Cardiac septum (tissue), 1 donor: ENCODE measurements around the gene FAM170B. TPM values are rescaled to one million over a fixed set of nuclear protein-coding genes. Genes with fewer than 3 reads are reported as not detected.

Experiments
- DNase-seq: peaks from one replicate; pipeline ENCODE4 v3.0.0-alpha.2; 2020; ENCODE audit warnings: low spot score
- intact Hi-C: fragments of 100-400 bp; cut with DNase I; formaldehyde crosslinking; loops from one replicate; pipeline ENCODE4 v1.14.0; 2022
- total RNA-seq: library from RNA; stranded (reverse); fragmentation: NEBNext Ultra II Directional; extraction: Animal tissue kit (Norgen Biotek cat#: 25700); gene quantifications from one replicate; pipeline ENCODE4 v1.2.1, GENCODE V29; 2021
- donor health status: DM: no; HTN: no; CAD: no.

The FAM170B gene
- total RNA-seq, 1 donor from 2014 or later: not detected

GRCh38 chr10:49157229-49157628, 23.4 kb upstream of the FAM170B start:
- no peak for DNase-seq
- intact Hi-C loops: no loop called here

- intact Hi-C loops: no loop called here
- no peak for DNase-seq
These were observed 20.8 kb upstream of the FAM170B start for GRCh38 chr10:49154641-49155040.

GRCh38 chr10:49153971-49154370, 20.1 kb upstream of the FAM170B start:
- no peak for DNase-seq
- intact Hi-C loops: no loop called here

- intact Hi-C loops: no loop called here
- DNase-seq: no peak
These were observed 19.3 kb upstream of the FAM170B start for GRCh38 chr10:49153115-49153514.

- DNase-seq: no peak
- intact Hi-C loops: no loop called here
These were observed 18.8 kb upstream of the FAM170B start for GRCh38 chr10:49152663-49153062.

- intact Hi-C loops: no loop called here
- no peak for DNase-seq
These were observed 18.2 kb upstream of the FAM170B start for GRCh38 chr10:49152037-49152436.

- intact Hi-C loops: no loop called here
- DNase-seq: no peak
These were observed 17.7 kb upstream of the FAM170B start for GRCh38 chr10:49151481-49151880.

- intact Hi-C loops: no loop called here
- no peak for DNase-seq
These were observed 17.2 kb upstream of the FAM170B start for GRCh38 chr10:49151025-49151445.

GRCh38 chr10:49150426-49150825, 16.6 kb upstream of the FAM170B start:
- no peak for DNase-seq
- intact Hi-C loops: no loop called here

- no peak for DNase-seq
- intact Hi-C loops: no loop called here
These were observed 16.1 kb upstream of the FAM170B start for GRCh38 chr10:49149881-49150280.

- DNase-seq: no peak
- intact Hi-C loops: no loop called here
These were observed 10.4 kb upstream of the FAM170B start for GRCh38 chr10:49144058-49144720.

- intact Hi-C loops: no loop called here
- DNase-seq: no peak
These were observed 9.4 kb upstream of the FAM170B start for GRCh38 chr10:49143249-49143648.

- intact Hi-C loops: no loop called here
- DNase-seq: no peak
These were observed 7.9 kb upstream of the FAM170B start for GRCh38 chr10:49141541-49142332.

- intact Hi-C loops: no loop called here
- DNase-seq: no peak
These were observed 6.7 kb upstream of the FAM170B start for GRCh38 chr10:49140304-49141177.

GRCh38 chr10:49139846-49140195, 6.0 kb upstream of the FAM170B start:
- intact Hi-C loops: no loop called here
- no peak for DNase-seq

- DNase-seq: no peak
- intact Hi-C loops: no loop called here
These were observed 5.4 kb upstream of the FAM170B start for GRCh38 chr10:49139028-49139845.

- intact Hi-C loops: no loop called here
- no peak for DNase-seq
These were observed 4.6 kb upstream of the FAM170B start for GRCh38 chr10:49138361-49138891.

GRCh38 chr10:49136525-49136924, 2.7 kb upstream of the FAM170B start:
- intact Hi-C loops: no loop called here
- no peak for DNase-seq

GRCh38 chr10:49135575-49136313, 1.9 kb upstream of the FAM170B start:
- intact Hi-C loops: no loop called here

More at GRCh38 chr10:49135575-49136313, 1.9 kb upstream of the FAM170B start:
- no peak for DNase-seq
